PC-3 (cell line): ENCODE results near the gene CAST. TPM values are rescaled to one million over a fixed set of nuclear protein-coding genes. Genes with fewer than 3 reads are reported as not detected.

Experiments
- ATAC-seq: fragments of 200-7000 bp; cut with Tn5 transposase; 2 replicates; pipeline ENCODE4 v1.9.1; 2020; ENCODE audit warnings: mild to moderate bottlenecking, moderate library complexity
- BruUV-seq: library from RNA; stranded (reverse); fragments of 400-500 nt; replicated peaks from 2 replicates; lab custom pipeline; 2021; lab: Mats Ljungman, UMichigan
- CTCF ChIA-PET: fragments of 300-600 bp; sonication (Branson Sonifier 250); formaldehyde crosslinking; loops from one replicate; lab custom pipeline; 2022; ENCODE audit warnings: antibody characterized with exemption; lab: Charles Lee
- POLR2A ChIA-PET: fragments of 300-600 bp; sonication (Branson Sonifier 250); formaldehyde crosslinking; loops from one replicate; lab custom pipeline; 2022; ENCODE audit warnings: antibody characterized with exemption; ENCODE audit not compliant: unreplicated experiment; lab: Charles Lee
- DNase-seq: peaks from one replicate; pipeline ENCODE4 v3.0.0-alpha.2; 2015
- H2AFZ ChIP-seq: fragments of 300-600 bp; sonication (generic); 2 replicates; pipeline ENCODE4 v1.6.0; 2016; ENCODE audit warnings: antibody characterized with exemption, low read length
- H3F3A ChIP-seq: fragments of 300-600 bp; sonication (generic); one replicate; pipeline ENCODE4 v1.6.0; 2017; ENCODE audit warnings: antibody characterized with exemption, low read length, control low read depth, mild to moderate bottlenecking; ENCODE audit not compliant: unreplicated experiment
- H3K27ac ChIP-seq: fragments of 300-600 bp; sonication (generic); 2 replicates; pipeline ENCODE4 v1.5.1; 2016; ENCODE audit warnings: mild to moderate bottlenecking, low read length
- H3K27me3 ChIP-seq: fragments of 300-600 bp; sonication (generic); 2 replicates; pipeline ENCODE4 v1.6.1; 2016; ENCODE audit warnings: low read length, mixed read lengths
- H3K36me3 ChIP-seq: fragments of 300-600 bp; sonication (generic); 2 replicates; pipeline ENCODE4 v1.6.1; 2016; ENCODE audit warnings: low read depth, mixed run types, low read length, mixed read lengths
- H3K4me1 ChIP-seq: fragments of 300-600 bp; sonication (generic); 2 replicates; pipeline ENCODE4 v1.5.1; 2016; ENCODE audit warnings: low read length; ENCODE audit not compliant: insufficient read depth
- H3K4me2 ChIP-seq: fragments of 300-600 bp; sonication (generic); 2 replicates; pipeline ENCODE4 v1.6.0; 2016; ENCODE audit warnings: low read length
- H3K4me3 ChIP-seq: fragments of 300-600 bp; sonication (generic); 2 replicates; pipeline ENCODE4 v1.5.1; 2016; ENCODE audit warnings: mild to moderate bottlenecking, low read length, mixed read lengths
- H3K79me2 ChIP-seq: fragments of 300-600 bp; sonication (generic); 2 replicates; pipeline ENCODE4 v1.6.1; 2017; ENCODE audit warnings: low read length, mixed read lengths
- H3K9ac ChIP-seq: fragments of 300-600 bp; sonication (generic); 2 replicates; pipeline ENCODE4 v1.6.0; 2016; ENCODE audit warnings: mild to moderate bottlenecking, low read length
- H3K9me2 ChIP-seq: fragments of 300-600 bp; sonication (generic); replicated peaks from 2 replicates; pipeline ENCODE4 v1.6.1; 2016; ENCODE audit warnings: mixed run types, low read length, mixed read lengths
- H3K9me3 ChIP-seq: fragments of 300-600 bp; sonication (generic); 2 replicates; pipeline ENCODE4 v1.6.1; 2016; ENCODE audit warnings: low read length, mixed read lengths
- H4K20me1 ChIP-seq: fragments of 300-600 bp; sonication (generic); 2 replicates; pipeline ENCODE4 v1.6.1; 2016; ENCODE audit warnings: low read length, mixed read lengths
- CTCF ChIP-seq: fragments of 300-600 bp; sonication (generic); conservative IDR thresholded peaks from 2 replicates; pipeline ENCODE4 v1.5.1; 2017; ENCODE audit warnings: antibody characterized with exemption, low read depth, mild to moderate bottlenecking, low read length
- EZH2 ChIP-seq: fragments of 300-600 bp; sonication (generic); IDR thresholded peaks from one replicate; pipeline ENCODE4 v1.6.1; 2017; ENCODE audit warnings: antibody characterized with exemption, mild to moderate bottlenecking, low read length; ENCODE audit not compliant: unreplicated experiment
- EZH2phosphoT487 ChIP-seq: fragments of 300-600 bp; sonication (generic); IDR thresholded peaks from 2 replicates; pipeline ENCODE4 v1.6.1; 2018; ENCODE audit warnings: mild to moderate bottlenecking, antibody characterized with exemption, low read length, borderline replicate concordance
- intact Hi-C: fragments of 100-400 bp; cut with micrococcal nuclease; formaldehyde crosslinking; loops from 2 replicates; pipeline ENCODE4 v1.9.0; 2023
- total RNA-seq: library from RNA; depleted of rRNA; stranded (reverse); fragments of >200 nt; gene quantifications from 2 replicates; pipeline ENCODE4 v1.2.3, GENCODE V29; 2014

CAST gene
- total RNA-seq, 1 experiment from 2014 or later = 73.2 TPM

GRCh38 chr5:96651948-96652753 lies 10.0 kb upstream of the CAST start:
- Histone ChIP-seq H3K36me3 (no peaks in the 10 kb centered on the region), H4K20me1 (no peaks in the 10 kb centered on the region), H3K9me3 (no peaks in the 10 kb centered on the region), H3K9me2 (no peaks in the 10 kb centered on the region), H3K9ac (peak overlapping the region; percentile 15; the same call in 1 of the 2 replicates), H3F3A (peaks cover 9% of the 10 kb centered on the region), H3K4me3 (no peak overlapping the region), H3K4me2 (peak overlapping the region; percentile 50), H3K4me1 (peaks cover 70% of the 10 kb centered on the region), H3K79me2 (no peaks in the 10 kb centered on the region), H2AFZ (no peak overlapping the region), H3K27me3 (no peaks in the 10 kb centered on the region), H3K27ac (peak overlapping the region; percentile 78)
- ChIA-PET POLR2A (no interaction called here), CTCF (no interaction called here)
- no TSS peak for BruUV-seq
- intact Hi-C loops = no loop called here
- ATAC-seq = no peak
- peak; percentile 53; the same call in 1 of the 2 replicates for TF ChIP-seq CTCF
- TF ChIP-seq EZH2 = no peak
- DNase-seq = no peak

GRCh38 chr5:96652769-96653454 lies 9.3 kb upstream of the CAST start:
- TF ChIP-seq EZH2phosphoT487 (no peak), EZH2 (no peak), CTCF (no peak)
- no TSS peak for BruUV-seq
- no peak for ATAC-seq

GRCh38 chr5:96654209-96654608 lies 8.0 kb upstream of the CAST start:
- no peaks in the 10 kb centered on the region for H3K79me2 ChIP-seq
- H3K9me3 ChIP-seq = no peaks in the 10 kb centered on the region
- DNase-seq (no peak), ATAC-seq (no peak)
- intact Hi-C loops = no loop called here
- H3K4me3 ChIP-seq = no peak overlapping the region
- H2AFZ ChIP-seq = no peak overlapping the region
- H3K27me3 ChIP-seq = no peaks in the 10 kb centered on the region
- no peak for TF ChIP-seq EZH2phosphoT487
- TF ChIP-seq EZH2 = no peak
- TF ChIP-seq CTCF = no peak
- no TSS peak for BruUV-seq
- H3F3A ChIP-seq = peaks cover 9% of the 10 kb centered on the region
- no peaks in the 10 kb centered on the region for H3K36me3 ChIP-seq
- H3K4me2 ChIP-seq = no peak overlapping the region
- no peaks in the 10 kb centered on the region for H3K9me2 ChIP-seq
- POLR2A ChIA-PET = no interaction called here
- H4K20me1 ChIP-seq = no peaks in the 10 kb centered on the region
- peak overlapping the region; percentile 96; the same call in 1 of the 2 replicates for H3K27ac ChIP-seq
- CTCF ChIA-PET = no interaction called here
- H3K9ac ChIP-seq = no peak overlapping the region
- peaks cover 82% of the 10 kb centered on the region for H3K4me1 ChIP-seq

More at GRCh38 chr5:96652769-96653454, 9.3 kb upstream of the CAST start:
- peaks cover 9% of the 10 kb centered on the region for H3F3A ChIP-seq
- H3K9ac ChIP-seq = peak overlapping the region; percentile 15; the same call in 1 of the 2 replicates
- ChIA-PET POLR2A (no interaction called here), CTCF (no interaction called here)
- H2AFZ ChIP-seq = no peak overlapping the region
- intact Hi-C loops = no loop called here
- H3K4me3 ChIP-seq = no peak overlapping the region
- DNase-seq = peak; percentile 76
- peak overlapping the region; percentile 50 for H3K4me2 ChIP-seq
- peak overlapping the region; percentile 78 for H3K27ac ChIP-seq
- H3K36me3 ChIP-seq = no peaks in the 10 kb centered on the region
- H3K9me3 ChIP-seq = no peaks in the 10 kb centered on the region
- H4K20me1 ChIP-seq = no peaks in the 10 kb centered on the region
- no peaks in the 10 kb centered on the region for H3K9me2 ChIP-seq
- H3K79me2 ChIP-seq = no peaks in the 10 kb centered on the region
- H3K27me3 ChIP-seq = no peaks in the 10 kb centered on the region
- peaks cover 77% of the 10 kb centered on the region for H3K4me1 ChIP-seq
